Epithelial cell of esophagus (primary cell): ENCODE data around the gene SNED1.

Experiments used
- DNase-seq: peaks from one replicate; pipeline ENCODE4 v3.0.0; 2010; ENCODE audit warnings: low read depth
- H3K4me3 ChIP-seq: 2 replicates; pipeline ENCODE4 v1.5.1; 2011; ENCODE audit warnings: mild to moderate bottlenecking, low read length, control low read depth
- CTCF ChIP-seq: IDR thresholded peaks from 2 replicates; pipeline ENCODE4 v1.5.1; 2011; ENCODE audit warnings: low read depth, mild to moderate bottlenecking, low read length, control low read depth, inconsistent platforms; ENCODE audit not compliant: insufficient read depth; ENCODE audit errors: missing control alignments

The SNED1 gene

GRCh38 chr2:241015439-241015838 is 17.0 kb downstream of the SNED1 start:
- no peak overlapping the region for H3K4me3 ChIP-seq
- no peak for TF ChIP-seq CTCF
- DNase-seq = no peak

- no peak overlapping the region for H3K4me3 ChIP-seq
- no peak for DNase-seq
- no peak for TF ChIP-seq CTCF
Observed at GRCh38 chr2:241017228-241017940, 19.0 kb downstream of the SNED1 start.

- no peak overlapping the region for H3K4me3 ChIP-seq
- no peak for TF ChIP-seq CTCF
- no peak for DNase-seq
Observed at GRCh38 chr2:241018051-241018891, 19.9 kb downstream of the SNED1 start.

- no peak overlapping the region for H3K4me3 ChIP-seq
- no peak for DNase-seq
- no peak for TF ChIP-seq CTCF
Observed at GRCh38 chr2:241019441-241020139, 21.2 kb downstream of the SNED1 start.

GRCh38 chr2:241020201-241020600 is 21.8 kb downstream of the SNED1 start:
- no peak overlapping the region for H3K4me3 ChIP-seq
- DNase-seq = no peak
- no peak for TF ChIP-seq CTCF

- no peak overlapping the region for H3K4me3 ChIP-seq
- no peak for DNase-seq
- TF ChIP-seq CTCF = no peak
Observed at GRCh38 chr2:241020629-241021190, 22.3 kb downstream of the SNED1 start.
